Endothelial cell of umbilical vein (primary cell): Measurements from ENCODE around the gene CXCL16. TPM values are rescaled to one million over a fixed set of nuclear protein-coding genes. Genes with fewer than 3 reads are reported as not detected.
"Not testable (repeated sequence)": the region's sequence is repeated elsewhere in the genome, so short reads cannot be mapped to it uniquely, and the experiment has no call there.

ENCODE experiments used
- BruUV-seq: library from RNA; stranded (reverse); fragments of 400-500 nt; replicated peaks from 2 replicates; lab custom pipeline; 2021; lab: Mats Ljungman, UMichigan
- CTCF ChIA-PET: fragments of 300-600, 350-600 bp; sonication (Branson Sonifier 250); formaldehyde crosslinking; loops from one replicate; lab custom pipeline; 2021; ENCODE audit warnings: antibody characterized with exemption, inconsistent platforms; lab: Charles Lee
- POLR2A ChIA-PET: fragments of 300-600, 350-600 bp; sonication (Branson Sonifier 250); formaldehyde crosslinking; loops from one replicate; lab custom pipeline; 2021; ENCODE audit warnings: antibody characterized with exemption, inconsistent platforms; lab: Charles Lee
- DNase-seq: peaks from one replicate; pipeline ENCODE4 v3.0.0-alpha.2; 2011; ENCODE audit warnings: low read depth, low spot score
- FAIRE-seq: peaks from 2 replicates; lab custom pipeline; 2011; peaks lifted over from hg19 to GRCh38; lab: Jason Lieb, UNC
- H2AFZ ChIP-seq: 2 replicates; pipeline ENCODE4 v1.6.0; 2012; ENCODE audit warnings: low read depth, low read length, control low read depth, inconsistent platforms
- H3K27ac ChIP-seq: 2 replicates; pipeline ENCODE4 v1.5.1; 2011; ENCODE audit warnings: low read depth, mild to moderate bottlenecking, control low read depth, low read length, moderate library complexity; ENCODE audit not compliant: insufficient read depth
- H3K27me3 ChIP-seq, 2 experiments: 2 replicates each; pipeline versions ENCODE4 v1.6.0 to v1.6.1; 2011; ENCODE audit warnings: low read length in 2 of 2, mixed read lengths in 1 of 2; ENCODE audit not compliant: control insufficient read depth in 2 of 2, insufficient read depth in 2 of 2
- H3K36me3 ChIP-seq, 2 experiments: 2 replicates in 1 of 2; 3 replicates in 1 of 2; pipeline ENCODE4 v1.5.1; 2011; ENCODE audit warnings: low read length in 2 of 2, mild to moderate bottlenecking in 1 of 2, moderate library complexity in 1 of 2; ENCODE audit not compliant: control insufficient read depth in 2 of 2, insufficient read depth in 2 of 2; ENCODE audit errors: extremely low read depth in 1 of 2
- H3K4me1 ChIP-seq: 3 replicates; pipeline ENCODE4 v1.5.1; 2011; ENCODE audit warnings: mild to moderate bottlenecking, low read length; ENCODE audit not compliant: control insufficient read depth, insufficient read depth; ENCODE audit errors: extremely low read depth
- H3K4me2 ChIP-seq: 2 replicates; pipeline ENCODE4 v1.6.1; 2011; ENCODE audit warnings: low read length, control low read depth, mixed read lengths; ENCODE audit not compliant: insufficient read depth
- H3K4me3 ChIP-seq, 3 experiments: fragments of 200-600 bp in 1 of 3; sonication (generic), shearing (Covaris generic) in 1 of 3; replicated peaks in 1 of 3; 2 replicates each; pipeline ENCODE4 v1.5.1; 2011 to 2016; ENCODE audit warnings: control low read depth in 3 of 3, low read length in 3 of 3, mild to moderate bottlenecking in 2 of 3, inconsistent platforms in 1 of 3, low read depth in 1 of 3, moderate library complexity in 1 of 3; ENCODE audit not compliant: insufficient read depth in 1 of 3
- H3K79me2 ChIP-seq: 2 replicates; pipeline ENCODE4 v1.6.0; 2012; ENCODE audit warnings: low read length, inconsistent platforms; ENCODE audit not compliant: control insufficient read depth, insufficient read depth
- H3K9ac ChIP-seq: replicated peaks from 2 replicates; pipeline ENCODE3; 2011; ENCODE audit warnings: low read length, control low read depth; ENCODE audit not compliant: insufficient read depth; ENCODE audit errors: extremely low read depth
- H3K9me1 ChIP-seq: replicated peaks from 3 replicates; pipeline ENCODE4 v1.6.0; 2011; ENCODE audit warnings: mild to moderate bottlenecking, low read length; ENCODE audit not compliant: control insufficient read depth, insufficient read depth; ENCODE audit errors: extremely low read depth
- H3K9me3 ChIP-seq: replicated peaks from 2 replicates; pipeline ENCODE4 v1.5.1; 2012; ENCODE audit warnings: low read length, inconsistent platforms; ENCODE audit not compliant: control insufficient read depth, insufficient read depth
- H4K20me1 ChIP-seq: replicated peaks from 2 replicates; pipeline ENCODE3; 2011; ENCODE audit warnings: mild to moderate bottlenecking, low read length; ENCODE audit not compliant: control insufficient read depth, insufficient read depth; ENCODE audit errors: extremely low read depth
- CTCF ChIP-seq, 2 donors: IDR thresholded peaks; 1 replicate in 1 of 2; 2 replicates in 1 of 2; pipeline ENCODE4 v1.5.1; 2011; ENCODE audit warnings: low read length in 2 of 2, mild to moderate bottlenecking in 2 of 2, moderate library complexity in 2 of 2, control low read depth in 1 of 2, inconsistent platforms in 1 of 2, low read depth in 1 of 2; ENCODE audit not compliant: insufficient read depth in 1 of 2; ENCODE audit errors: extremely low read depth in 1 of 2
- EZH2 ChIP-seq: IDR thresholded peaks from 2 replicates; pipeline ENCODE4 v1.6.1; 2012; ENCODE audit warnings: borderline replicate concordance, low read depth, mild to moderate bottlenecking, moderate library complexity, low read length, inconsistent platforms; ENCODE audit not compliant: severe bottlenecking
- FOS ChIP-seq: IDR thresholded peaks from 2 replicates; pipeline ENCODE4 v1.6.1; 2011; ENCODE audit warnings: mild to moderate bottlenecking, low read length, moderate library complexity, borderline replicate concordance; ENCODE audit not compliant: insufficient read depth
- GATA2 ChIP-seq: IDR thresholded peaks from 2 replicates; pipeline ENCODE4 v1.7.0; 2011; ENCODE audit warnings: low read depth, mild to moderate bottlenecking, moderate library complexity, mixed read lengths, low read length; ENCODE audit not compliant: insufficient read length, insufficient read depth
- JUN ChIP-seq: IDR thresholded peaks from 2 replicates; pipeline ENCODE4 v1.6.1; 2011; ENCODE audit warnings: borderline replicate concordance, low read depth; ENCODE audit not compliant: insufficient read length, insufficient read depth
- MYC ChIP-seq: IDR thresholded peaks from one replicate; pipeline ENCODE4 v1.6.1; 2011; ENCODE audit warnings: mild to moderate bottlenecking, low read depth, low read length
- POLR2A ChIP-seq: IDR thresholded peaks from 2 replicates; pipeline ENCODE4 v1.6.1; 2012; ENCODE audit warnings: low read depth, mild to moderate bottlenecking, control low read depth, low read length
- POLR2AphosphoS5 ChIP-seq: IDR thresholded peaks from 2 replicates; pipeline ENCODE4 v1.6.1; 2012; ENCODE audit warnings: low read depth, mild to moderate bottlenecking, control low read depth, low read length, moderate library complexity; ENCODE audit not compliant: insufficient read depth
- dilution Hi-C: fragments of 300-500 bp; cut with MboI; formaldehyde crosslinking; loops from one replicate; pipeline ENCODE4 v1.15.0; 2019; ENCODE audit warnings: low sequenced_read_pairs; ENCODE audit not compliant: extremely low pct_ligation_motif_present
- intact Hi-C: fragments of 100-400 bp; cut with micrococcal nuclease; formaldehyde crosslinking; loops from one replicate; pipeline ENCODE4 v1.10.0; 2022
- polyA plus RNA-seq, 4 experiments: library from polyadenylated mRNA; depleted of rRNA in 3 of 4; stranded (reverse) in 3 of 4; unstranded in 1 of 4; fragments of >200 nt; gene quantifications; 2 replicates each; pipeline versions ENCODE4 v1.2.1 to v1.2.3, GENCODE V29; 2011 to 2012; ENCODE audit warnings: missing spikeins in 1 of 4
- total RNA-seq: library from RNA; stranded (reverse); gene quantifications from 2 replicates; pipeline ENCODE4 v1.2.3, GENCODE V29; 2021
- TF ChIP-seq, protein P1 (sequence below): IDR thresholded peaks from 2 replicates; pipeline ENCODE4 v1.6.1; 2011; ENCODE audit not compliant: insufficient read depth, insufficient read length

The CXCL16 gene
- total and polyA plus RNA-seq, 2 donors (not counting 3 experiments of a cell fraction or from before 2014, with no cell fraction given) = 4.8 to 6.1 TPM

DNA sequence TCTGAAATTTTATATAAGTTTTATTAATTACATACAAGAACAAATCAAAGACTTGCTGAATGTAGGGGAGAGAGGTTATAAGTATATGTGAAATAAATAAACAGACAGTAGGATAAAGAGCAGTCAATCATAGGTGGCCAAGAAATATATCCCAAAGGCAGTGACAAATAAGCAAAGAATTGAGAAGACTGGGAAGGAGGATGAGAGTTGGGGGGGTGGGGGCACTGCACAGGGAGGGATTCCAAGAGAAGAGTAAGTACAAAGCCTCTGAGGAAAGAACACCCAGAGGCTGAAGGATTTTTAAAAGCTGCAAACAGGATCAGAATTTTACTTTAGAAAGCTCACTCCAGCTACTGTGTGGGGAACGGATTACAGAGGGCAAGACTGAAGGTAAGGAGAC lies 38.6 kb downstream of the CXCL16 start:
- H4K20me1 ChIP-seq = no peaks in the 10 kb centered on the region
- no peak overlapping the region for H3K27ac ChIP-seq
- H3K9ac ChIP-seq = no peak overlapping the region
- no peak overlapping the region for H3K4me3 ChIP-seq
- peaks cover 53% of the 10 kb centered on the region for H3K79me2 ChIP-seq
- H3K27me3 ChIP-seq = no peaks in the 10 kb centered on the region
- H3K4me2 ChIP-seq = no peak overlapping the region
- dilution Hi-C loops (no loop called here), intact Hi-C loops (no loop called here)
- H3K36me3 ChIP-seq = peaks cover 0 to 3% of the 10 kb centered on the region in 2 experiments
- H2AFZ ChIP-seq = no peak overlapping the region
- no peaks in the 10 kb centered on the region for H3K9me3 ChIP-seq
- ChIA-PET POLR2A (no interaction called here), CTCF (interaction anchor here (0.8 to 1.3 kb wide), 4 partner anchors 9 to 23 kb away, joined by 3 to 4 read pairs (median 3); partner anchors contain the start of gene ARRB2)
- TF ChIP-seq POLR2AphosphoS5 (no peak), FOS (no peak), CTCF (IDR thresholded peaks at IDR 0.05; ENCODE audit: extremely low read depth in 1 of 2, insufficient read depth in 1 of 2, low read depth in 1 of 2, low read length in 2 of 2) (no peak), JUN (no peak), GATA2 (no peak), POLR2A (no peak), MYC (no peak), EZH2 (no peak)
- TF ChIP-seq, protein P1, sequence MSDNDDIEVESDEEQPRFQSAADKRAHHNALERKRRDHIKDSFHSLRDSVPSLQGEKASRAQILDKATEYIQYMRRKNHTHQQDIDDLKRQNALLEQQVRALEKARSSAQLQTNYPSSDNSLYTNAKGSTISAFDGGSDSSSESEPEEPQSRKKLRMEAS = no peak
- no peak for FAIRE-seq
- H3K4me1 ChIP-seq = peaks cover 12% of the 10 kb centered on the region
- no TSS peak for BruUV-seq
- no peak for DNase-seq
- no peaks in the 10 kb centered on the region for H3K9me1 ChIP-seq

DNA sequence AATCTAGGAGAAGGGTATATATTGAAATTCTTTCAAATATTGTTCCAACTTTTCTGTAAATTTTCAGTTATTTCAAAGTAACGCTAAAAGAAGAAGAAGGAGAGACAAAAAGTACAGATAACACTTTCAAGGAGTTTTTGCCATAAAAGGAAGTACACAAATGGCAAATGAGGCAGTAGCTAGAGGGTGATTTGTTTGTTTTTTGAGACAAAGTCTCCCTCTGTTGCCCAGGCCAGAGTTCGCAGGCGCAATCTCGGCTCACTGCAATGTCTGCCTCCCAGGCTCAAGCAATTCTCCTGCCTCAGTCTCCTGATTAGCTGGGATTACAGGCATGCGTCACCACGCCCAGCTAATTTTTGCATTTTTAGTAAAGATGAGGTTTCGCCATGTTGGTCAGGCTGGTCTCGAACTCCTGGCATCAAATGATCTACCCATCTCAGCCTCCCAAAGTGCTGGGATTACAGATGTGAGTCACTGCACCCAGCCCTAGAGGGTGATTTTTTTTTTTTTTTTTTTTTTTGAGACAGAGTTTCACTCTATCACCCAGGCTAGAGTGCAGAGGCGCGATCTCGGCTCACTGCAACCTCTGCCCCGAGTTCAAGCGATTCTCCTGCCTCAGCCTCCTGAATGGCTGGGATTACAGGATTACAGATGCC lies 40.2 kb downstream of the CXCL16 start:
- not testable (repeated sequence) for H3K27ac ChIP-seq
- CTCF ChIA-PET = interaction anchor here (1.0 kb wide), 1 partner anchor 204 kb away, joined by 3 read pairs; the partner anchor contains the start of gene CHRNE

More for the DNA sequence above, 40.2 kb downstream of the CXCL16 start:
- H2AFZ ChIP-seq, FAIRE-seq, dilution Hi-C loops, H3K9me1 ChIP-seq, DNase-seq, BruUV-seq, H4K20me1 ChIP-seq, H3K4me2 ChIP-seq, intact Hi-C loops, H3K27me3 ChIP-seq, POLR2A ChIA-PET, H3K9ac ChIP-seq, H3K4me3 ChIP-seq, H3K36me3 ChIP-seq, H3K9me3 ChIP-seq: not testable (repeated sequence)
- peaks cover 56% of the 10 kb centered on the region for H3K79me2 ChIP-seq
- peaks cover 10% of the 10 kb centered on the region for H3K4me1 ChIP-seq
